Placental epithelial cell (primary cell): ENCODE measurements around the gene NLRP5. TPM values are rescaled to one million over a fixed set of nuclear protein-coding genes. Genes with fewer than 3 reads are reported as not detected.

Source experiments
- small RNA-seq: library from RNA; depleted of rRNA; stranded (forward); fragments of <200 nt; gene quantifications from one replicate; pipeline ENCODE3, GENCODE V24; 2012
- total RNA-seq: library from RNA; depleted of rRNA; stranded (reverse); fragments of >200 nt; gene quantifications from 2 replicates; pipeline ENCODE4 v1.2.3, GENCODE V29; 2012

Gene NLRP5
- total RNA-seq = not detected in 2 replicates

DNA sequence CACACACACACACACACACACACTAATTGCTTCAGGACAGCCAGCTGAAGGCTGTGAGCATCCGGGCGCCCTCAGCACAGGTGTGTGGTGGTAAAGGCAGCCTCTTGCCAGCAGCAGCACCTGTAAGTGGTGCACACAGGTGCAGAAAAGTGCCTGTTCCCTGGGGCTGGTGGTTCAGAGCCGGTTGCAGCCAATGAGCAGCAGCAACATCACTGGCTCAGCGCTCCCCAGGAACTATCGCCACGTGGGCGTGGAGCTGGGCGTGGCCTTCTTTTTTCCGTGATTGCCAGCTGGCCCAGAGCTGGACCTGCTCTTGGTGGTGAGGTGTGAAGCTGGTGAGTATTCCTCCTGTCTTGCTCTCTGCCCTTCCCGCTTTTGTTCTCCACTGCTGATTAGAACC, at the start of gene NLRP5:
Gene NLRP5, plus strand, starts transcription at position 289 of the 400 bp plus-strand sequence.

GRCh38 chr19:55947532-55947931, 39.0 kb upstream of the NLRP5 start, which contains the start of gene NLRP8:
Gene NLRP8, plus strand, starts transcription at chr19:55947832.

Small RNA genes within 50 kb of the gene (small RNA-seq; reads per million reads assigned to genes)
- gene RF00019 = not detected

Other genes with a start within 250 kb of the NLRP5 start
- not detected in 2 replicates for gene NLRP9, start 248.4 kb upstream of the NLRP5 start, total RNA-seq
- not detected in 2 replicates for gene RFPL4A, start 227.7 kb upstream of the NLRP5 start, total RNA-seq
- not detected in 2 replicates for gene RFPL4AL1, start 217.7 kb upstream of the NLRP5 start, total RNA-seq
- not detected in 2 replicates for gene NLRP11, start 154.8 kb upstream of the NLRP5 start, total RNA-seq
- not detected in 2 replicates for gene NLRP4, start 150.2 kb upstream of the NLRP5 start, total RNA-seq
- gene NLRP13, start 54.4 kb upstream of the NLRP5 start, total RNA-seq = not detected in 2 replicates
- not detected in 2 replicates for gene NLRP8, start 38.9 kb upstream of the NLRP5 start, total RNA-seq
- gene ZNF787, start 134.5 kb downstream of the NLRP5 start, total RNA-seq = 26.7 and 32.0 TPM in 2 replicates
- 15.7 and 17.8 TPM in 2 replicates for gene ZNF444, start 154.5 kb downstream of the NLRP5 start, total RNA-seq
- not detected in 2 replicates for gene GALP, start 189.2 kb downstream of the NLRP5 start, total RNA-seq
- gene ZSCAN5B, start 211.0 kb downstream of the NLRP5 start, total RNA-seq = 0.11 TPM in 1 of 2 replicates, not detected in the other
- not detected in 2 replicates for gene ZSCAN5C, start 215.5 kb downstream of the NLRP5 start, total RNA-seq